ENCODE data around the gene EME2.

EME2 gene

DNA sequence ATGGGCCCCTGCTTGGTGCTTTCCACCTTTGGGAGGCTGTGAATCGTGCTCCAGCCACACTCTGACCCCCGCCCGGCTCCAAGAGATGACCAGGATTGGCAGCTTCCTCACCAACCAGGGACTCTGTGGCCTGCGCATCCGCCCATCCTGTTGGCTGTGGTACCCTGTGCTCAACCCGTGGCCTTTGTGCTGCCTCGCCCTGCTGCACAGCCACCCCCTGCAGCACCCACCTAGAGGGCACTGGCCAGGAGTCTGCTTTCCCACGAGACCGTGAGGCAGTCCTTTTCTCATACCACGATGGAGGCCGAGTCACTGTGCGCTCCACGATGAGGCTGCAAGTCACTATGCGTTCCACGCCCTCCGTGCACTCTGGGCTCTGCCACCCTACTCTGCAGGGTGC is 20.7 kb upstream of the EME2 start:
- ATAC-seq (ENCODE audit: insufficient read depth, low read depth) (no peak), DNase-seq (no peak)
- Histone ChIP-seq H3K9ac (ENCODE audit: low read depth, low read length) (no peak overlapping the region), H3K36me3 (ENCODE audit: insufficient read depth, low read length) (peaks cover 70% of the 10 kb centered on the region), H3K4me1 (ENCODE audit: insufficient read depth, low read length) (no peaks in the 10 kb centered on the region), H3K4me3 (ENCODE audit: low read depth in 1 of 2, low read length in 2 of 2) (no peak overlapping the region), H3K27ac (ENCODE audit: low read length) (no peak overlapping the region), H3K79me2 (ENCODE audit: insufficient read depth, low read length) (no peaks in the 10 kb centered on the region), H3K9me3 (ENCODE audit: insufficient read depth, low read length, severe bottlenecking) (no peaks in the 10 kb centered on the region), H3K27me3 (ENCODE audit: insufficient read depth, low read length, poor library complexity) (no peaks in the 10 kb centered on the region), H2AFZ (ENCODE audit: low read depth, low read length) (no peak overlapping the region), H4K20me1 (ENCODE audit: insufficient read depth, low read length) (peaks cover 4% of the 10 kb centered on the region; the same call in 1 of the 2 replicates), H3K4me2 (ENCODE audit: insufficient read depth, low read length) (no peak overlapping the region)
- TF ChIP-seq, protein P1, sequence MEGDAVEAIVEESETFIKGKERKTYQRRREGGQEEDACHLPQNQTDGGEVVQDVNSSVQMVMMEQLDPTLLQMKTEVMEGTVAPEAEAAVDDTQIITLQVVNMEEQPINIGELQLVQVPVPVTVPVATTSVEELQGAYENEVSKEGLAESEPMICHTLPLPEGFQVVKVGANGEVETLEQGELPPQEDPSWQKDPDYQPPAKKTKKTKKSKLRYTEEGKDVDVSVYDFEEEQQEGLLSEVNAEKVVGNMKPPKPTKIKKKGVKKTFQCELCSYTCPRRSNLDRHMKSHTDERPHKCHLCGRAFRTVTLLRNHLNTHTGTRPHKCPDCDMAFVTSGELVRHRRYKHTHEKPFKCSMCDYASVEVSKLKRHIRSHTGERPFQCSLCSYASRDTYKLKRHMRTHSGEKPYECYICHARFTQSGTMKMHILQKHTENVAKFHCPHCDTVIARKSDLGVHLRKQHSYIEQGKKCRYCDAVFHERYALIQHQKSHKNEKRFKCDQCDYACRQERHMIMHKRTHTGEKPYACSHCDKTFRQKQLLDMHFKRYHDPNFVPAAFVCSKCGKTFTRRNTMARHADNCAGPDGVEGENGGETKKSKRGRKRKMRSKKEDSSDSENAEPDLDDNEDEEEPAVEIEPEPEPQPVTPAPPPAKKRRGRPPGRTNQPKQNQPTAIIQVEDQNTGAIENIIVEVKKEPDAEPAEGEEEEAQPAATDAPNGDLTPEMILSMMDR (IDR thresholded peaks at IDR 0.05; ENCODE audit: borderline replicate concordance, extremely low read depth, low read length, poor library complexity, severe bottlenecking): no peak

DNA sequence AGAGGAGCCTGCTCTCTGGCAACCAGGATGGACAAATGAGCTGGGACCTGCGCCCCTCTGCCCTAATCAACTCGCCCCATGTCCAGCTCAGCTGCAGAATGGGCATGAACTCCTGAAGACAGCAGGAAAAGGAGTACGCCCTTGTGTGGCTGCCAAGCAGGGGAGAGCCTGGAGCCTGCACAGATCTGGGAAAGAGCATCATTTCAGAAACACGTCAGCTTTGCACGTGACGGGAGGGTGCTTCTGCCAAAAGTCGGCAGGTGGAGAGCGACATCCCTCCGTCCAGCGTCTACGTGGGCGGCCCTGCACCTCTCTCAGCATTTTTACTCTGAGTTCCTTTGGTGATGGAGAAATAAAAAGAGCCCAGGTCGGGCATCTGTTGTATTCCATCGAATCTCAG is 19.8 kb upstream of the EME2 start:
- Histone ChIP-seq H3K27me3 (ENCODE audit: insufficient read depth, low read length, poor library complexity) (no peaks in the 10 kb centered on the region), H3K36me3 (ENCODE audit: insufficient read depth, low read length) (peaks cover 60% of the 10 kb centered on the region), H3K4me2 (ENCODE audit: insufficient read depth, low read length) (no peak overlapping the region), H3K9me3 (ENCODE audit: insufficient read depth, low read length, severe bottlenecking) (no peaks in the 10 kb centered on the region), H3K4me1 (ENCODE audit: insufficient read depth, low read length) (no peaks in the 10 kb centered on the region), H3K9ac (ENCODE audit: low read depth, low read length) (no peak overlapping the region), H3K4me3 (ENCODE audit: low read depth in 1 of 2, low read length in 2 of 2) (no peak overlapping the region), H3K27ac (ENCODE audit: low read length) (no peak overlapping the region), H3K79me2 (ENCODE audit: insufficient read depth, low read length) (no peaks in the 10 kb centered on the region), H2AFZ (ENCODE audit: low read depth, low read length) (no peak overlapping the region), H4K20me1 (ENCODE audit: insufficient read depth, low read length) (peaks cover 4% of the 10 kb centered on the region; the same call in 1 of the 2 replicates)
- DNase-seq (no peak), ATAC-seq (ENCODE audit: insufficient read depth, low read depth) (no peak)
- TF ChIP-seq, protein P1 (IDR thresholded peaks at IDR 0.05; ENCODE audit: borderline replicate concordance, extremely low read depth, low read length, poor library complexity, severe bottlenecking): no peak
- TF ChIP-seq EZH2 (IDR thresholded peaks at IDR 0.05; ENCODE audit: borderline replicate concordance, low read depth, low read length, severe bottlenecking): no peak

DNA sequence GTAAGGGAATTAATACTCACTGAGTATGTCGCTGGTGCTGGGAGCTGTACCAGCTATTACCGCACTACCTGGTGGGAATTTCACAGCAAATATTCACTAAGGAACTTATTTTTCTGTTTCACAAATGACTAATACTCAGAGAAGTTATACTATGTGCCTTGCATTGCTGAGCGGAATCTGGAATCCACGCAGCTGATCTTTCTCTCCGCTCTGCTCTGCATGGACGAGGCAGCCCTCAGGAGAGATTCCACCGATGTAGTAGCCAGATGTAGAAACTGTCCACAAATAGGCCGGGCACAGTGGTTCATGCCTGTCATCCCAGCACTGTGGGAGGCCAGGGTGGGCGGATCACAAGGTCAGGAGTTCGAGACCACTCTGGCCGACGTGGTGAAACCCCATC is 18.4 kb upstream of the EME2 start:
- peaks cover 53% of the 10 kb centered on the region for H3K36me3 ChIP-seq (ENCODE audit: insufficient read depth, low read length)
- ATAC-seq (ENCODE audit: insufficient read depth, low read depth) (no peak), DNase-seq (no peak)
- TF ChIP-seq EZH2 (IDR thresholded peaks at IDR 0.05; ENCODE audit: borderline replicate concordance, low read depth, low read length, severe bottlenecking): no peak
- TF ChIP-seq, protein P1 (IDR thresholded peaks at IDR 0.05; ENCODE audit: borderline replicate concordance, extremely low read depth, low read length, poor library complexity, severe bottlenecking): no peak
- H3K9ac ChIP-seq (ENCODE audit: low read depth, low read length): no peak overlapping the region
- no peak overlapping the region for H3K27ac ChIP-seq (ENCODE audit: low read length)
- H3K79me2 ChIP-seq (ENCODE audit: insufficient read depth, low read length): no peaks in the 10 kb centered on the region
- H4K20me1 ChIP-seq (ENCODE audit: insufficient read depth, low read length): peaks cover 4% of the 10 kb centered on the region; the same call in 1 of the 2 replicates
- no peak overlapping the region for H2AFZ ChIP-seq (ENCODE audit: low read depth, low read length)
- no peaks in the 10 kb centered on the region for H3K27me3 ChIP-seq (ENCODE audit: insufficient read depth, low read length, poor library complexity)
- H3K4me3 ChIP-seq (ENCODE audit: low read depth in 1 of 2, low read length in 2 of 2): no peak overlapping the region
- no peak overlapping the region for H3K4me2 ChIP-seq (ENCODE audit: insufficient read depth, low read length)
- no peaks in the 10 kb centered on the region for H3K4me1 ChIP-seq (ENCODE audit: insufficient read depth, low read length)
- no peaks in the 10 kb centered on the region for H3K9me3 ChIP-seq (ENCODE audit: insufficient read depth, low read length, severe bottlenecking)
